HTR-8/SVneo (cell line): Measurements from ENCODE around the gene SLC5A1.
"Not testable (repeated sequence)": the region's sequence is repeated elsewhere in the genome, so short reads cannot be mapped to it uniquely, and the experiment has no call there.

Experiments used
- DNase-seq: peaks from one replicate; pipeline ENCODE4 v3.0.0; 2011; ENCODE audit warnings: low spot score, mixed read lengths; ENCODE audit not compliant: insufficient read length
- FAIRE-seq: peaks from 2 replicates; lab custom pipeline; 2011; peaks lifted over from hg19 to GRCh38; lab: Jason Lieb, UNC

The SLC5A1 gene

GRCh38 chr22:32082331-32082730 lies 39.3 kb downstream of the SLC5A1 start:
- DNase-seq (no peak), FAIRE-seq (no peak)

- DNase-seq: no peak
- no peak for FAIRE-seq
These were observed 39.9 kb downstream of the SLC5A1 start for GRCh38 chr22:32083000-32083399.

GRCh38 chr22:32083814-32084213 lies 40.8 kb downstream of the SLC5A1 start:
- DNase-seq: no peak
- no peak for FAIRE-seq

- FAIRE-seq: no peak
These were observed 45.0 kb downstream of the SLC5A1 start for GRCh38 chr22:32088084-32088483.

GRCh38 chr22:32097018-32097417 lies 54.0 kb downstream of the SLC5A1 start:
- no peak for FAIRE-seq
- DNase-seq: no peak

More at GRCh38 chr22:32088084-32088483, 45.0 kb downstream of the SLC5A1 start:
- DNase-seq: no peak

- DNase-seq (no peak), FAIRE-seq (no peak)
These were observed 54.9 kb downstream of the SLC5A1 start for GRCh38 chr22:32097881-32098499.

- DNase-seq (no peak), FAIRE-seq (no peak)
These were observed 57.6 kb downstream of the SLC5A1 start for GRCh38 chr22:32100711-32101110.

- FAIRE-seq (no peak), DNase-seq (no peak)
These were observed 60.7 kb downstream of the SLC5A1 start for GRCh38 chr22:32103658-32104315.

- FAIRE-seq (no peak), DNase-seq (no peak)
These were observed 63.9 kb downstream of the SLC5A1 start for GRCh38 chr22:32106930-32107329.

GRCh38 chr22:32112380-32112779 lies 69.3 kb downstream of the SLC5A1 start:
- FAIRE-seq: no peak
- no peak for DNase-seq

- FAIRE-seq (no peak), DNase-seq (no peak)
These were observed 76.6 kb downstream of the SLC5A1 start for GRCh38 chr22:32119568-32120235.

GRCh38 chr22:32120603-32121002 lies 77.5 kb downstream of the SLC5A1 start:
- DNase-seq: no peak
- no peak for FAIRE-seq

- FAIRE-seq: no peak
- no peak for DNase-seq
These were observed 79.8 kb downstream of the SLC5A1 start for GRCh38 chr22:32122899-32123298.

- DNase-seq (no peak), FAIRE-seq (no peak)
These were observed 80.6 kb downstream of the SLC5A1 start for GRCh38 chr22:32123657-32124056.

GRCh38 chr22:32127904-32128303 lies 84.8 kb downstream of the SLC5A1 start:
- DNase-seq (no peak), FAIRE-seq (no peak)

GRCh38 chr22:32130464-32130863 lies 87.4 kb downstream of the SLC5A1 start:
- no peak for FAIRE-seq
- no peak for DNase-seq

GRCh38 chr22:32132126-32132525 lies 89.1 kb downstream of the SLC5A1 start:
- no peak for FAIRE-seq
- DNase-seq: no peak

- FAIRE-seq (no peak), DNase-seq (no peak)
These were observed 89.7 kb downstream of the SLC5A1 start for GRCh38 chr22:32132783-32133182.

- DNase-seq, FAIRE-seq: not testable (repeated sequence)
These were observed 91.7 kb downstream of the SLC5A1 start for GRCh38 chr22:32134796-32135195.

- FAIRE-seq: not testable (repeated sequence)
- DNase-seq: peak; percentile 8
These were observed 92.9 kb downstream of the SLC5A1 start for GRCh38 chr22:32135958-32136357.

GRCh38 chr22:32136881-32137280 lies 93.8 kb downstream of the SLC5A1 start:
- DNase-seq, FAIRE-seq: not testable (repeated sequence)
